NCI-H2029 (cell line): ENCODE results near the gene AHCYL2.
A peak's percentile ranks its signal among the peaks of the same experiment; 100 is the strongest.
"Not testable (repeated sequence)": the region's sequence is repeated elsewhere in the genome, so short reads cannot be mapped to it uniquely, and the experiment has no call there.

ENCODE experiments used
- DNase-seq: peaks from one replicate; lab custom pipeline; 2025; lab: John Stamatoyannopoulos, UW

Gene AHCYL2

DNA sequence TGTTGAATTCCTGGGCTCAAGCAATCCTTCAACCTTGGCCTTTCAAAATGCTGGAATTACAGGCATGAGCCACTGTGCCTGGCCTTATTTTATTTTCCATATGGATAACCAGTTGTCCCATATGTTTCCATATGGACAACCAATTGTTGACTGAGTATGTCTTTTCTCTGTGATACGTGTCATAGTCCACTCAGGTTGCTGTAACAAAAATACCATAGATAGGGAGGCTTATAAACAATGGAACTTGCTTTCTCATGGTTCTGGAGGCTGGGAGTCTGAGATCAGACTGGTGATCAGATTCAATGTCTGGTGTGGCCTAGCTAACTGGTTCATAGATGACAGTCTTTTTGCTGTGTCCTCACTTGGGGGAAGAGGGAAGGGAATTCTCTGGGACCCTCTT is 19.4 kb downstream of the AHCYL2 start:
- DNase-seq: no peak

GRCh38 chr7:129245533-129245932 is 20.7 kb downstream of the AHCYL2 start:
- DNase-seq: no peak

DNA sequence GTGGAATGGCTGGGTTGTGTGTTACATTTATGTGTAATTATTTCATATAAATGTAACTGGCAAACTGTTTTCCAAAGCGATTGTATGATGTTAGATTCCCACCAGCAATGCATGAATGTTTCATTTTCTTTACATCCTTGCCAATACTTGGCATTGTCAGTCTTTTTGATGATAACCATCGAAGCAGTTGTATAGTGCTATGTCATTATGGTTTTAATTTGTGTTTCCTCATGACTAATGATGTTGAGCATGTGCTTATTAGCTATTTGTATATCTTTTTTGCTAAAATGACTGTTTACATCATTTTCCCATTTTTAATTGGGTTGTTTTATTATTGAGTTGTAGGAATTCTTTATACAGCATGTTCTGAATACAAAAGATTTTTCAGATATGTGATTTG is 22.3 kb downstream of the AHCYL2 start:
- no peak for DNase-seq

GRCh38 chr7:129252128-129252527 is 27.3 kb downstream of the AHCYL2 start:
- no peak for DNase-seq

- not testable (repeated sequence) for DNase-seq
Measured at GRCh38 chr7:129252603-129253002, 27.8 kb downstream of the AHCYL2 start.

DNA sequence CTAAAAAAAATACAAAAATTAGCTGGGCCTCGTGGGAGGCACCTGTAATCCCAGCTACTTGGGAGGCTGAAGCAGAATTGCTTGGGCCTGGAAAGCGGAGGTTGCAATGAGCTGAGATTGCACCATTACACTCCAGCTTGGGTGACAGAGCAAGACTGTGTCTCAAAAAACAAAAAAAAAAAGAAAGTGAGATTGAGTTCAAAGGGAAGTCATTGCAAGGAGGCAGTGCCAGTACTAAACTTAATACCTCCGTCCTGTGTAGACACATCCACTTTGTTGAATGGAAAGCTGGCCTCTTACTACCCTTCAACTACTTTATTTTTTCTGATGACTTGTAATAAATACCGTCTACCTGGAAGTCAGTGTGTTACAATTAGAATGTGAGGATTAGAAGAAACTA is 31.0 kb downstream of the AHCYL2 start:
- no peak for DNase-seq

- DNase-seq: no peak
Measured at GRCh38 chr7:129256221-129256620, 31.4 kb downstream of the AHCYL2 start.

- no peak for DNase-seq
Measured at GRCh38 chr7:129257168-129257567, 32.3 kb downstream of the AHCYL2 start.

- no peak for DNase-seq
Measured at GRCh38 chr7:129258649-129259389, 34.0 kb downstream of the AHCYL2 start.

GRCh38 chr7:129262324-129262723 is 37.5 kb downstream of the AHCYL2 start:
- no peak for DNase-seq

- no peak for DNase-seq
Measured at GRCh38 chr7:129263168-129263567, 38.3 kb downstream of the AHCYL2 start.

DNA sequence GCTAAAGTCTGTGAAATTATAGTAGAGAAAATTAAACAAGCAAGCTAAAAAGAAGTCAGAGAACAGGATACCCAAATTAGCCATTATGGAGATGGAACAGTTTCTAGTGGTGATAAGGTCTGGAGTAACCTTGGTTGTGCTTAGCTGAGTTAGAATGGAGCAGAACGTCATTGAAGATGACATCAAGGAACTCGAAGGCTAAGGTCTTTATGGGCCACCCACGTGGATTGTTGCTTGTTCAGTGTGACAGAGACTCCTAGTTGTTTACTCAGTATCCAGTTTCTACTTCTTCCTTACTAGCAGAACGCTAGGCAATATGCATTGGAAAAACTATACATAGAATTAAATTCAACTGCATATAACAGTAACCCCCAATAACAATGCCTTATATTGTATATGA is 39.7 kb downstream of the AHCYL2 start:
- no peak for DNase-seq

- no peak for DNase-seq
Measured at GRCh38 chr7:129265328-129265727, 40.5 kb downstream of the AHCYL2 start.

DNA sequence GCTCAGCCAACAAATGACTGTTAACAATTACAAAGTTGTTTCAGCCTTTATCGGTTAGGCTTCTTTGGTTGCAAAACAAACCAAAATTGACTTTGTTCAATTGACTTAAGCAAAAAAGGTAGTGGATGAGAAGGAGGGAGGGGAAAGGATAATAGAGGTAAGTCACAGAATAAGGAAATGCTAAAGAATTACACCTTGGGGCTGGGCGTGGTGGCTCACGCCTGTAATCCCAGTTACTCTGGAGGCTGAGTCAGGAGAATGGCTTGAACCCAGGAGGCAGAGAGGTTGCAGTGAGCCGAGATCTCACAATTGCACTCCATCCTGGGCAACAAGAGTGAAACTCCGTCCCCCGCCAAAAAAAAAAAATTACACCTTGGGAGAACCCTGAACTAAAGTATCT is 41.4 kb downstream of the AHCYL2 start:
- DNase-seq: no peak

DNA sequence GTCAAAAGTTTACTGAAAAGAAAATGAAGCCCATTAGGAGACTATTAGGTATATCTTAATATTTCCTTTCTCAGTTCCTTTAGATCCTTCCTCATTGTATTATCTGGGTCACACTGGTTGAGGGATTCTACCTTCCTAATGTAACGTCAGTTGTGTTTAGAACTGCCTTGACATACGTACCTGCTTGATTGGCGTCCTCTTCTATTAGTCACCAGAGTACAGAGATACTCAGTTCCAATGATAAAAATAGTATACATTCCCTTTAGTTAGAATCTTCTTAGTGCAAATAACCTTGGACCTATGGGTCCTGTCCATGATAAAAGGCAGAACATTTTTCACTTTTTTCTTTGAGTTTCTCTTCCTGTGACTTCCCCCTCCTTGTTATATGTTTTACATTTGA is 45.2 kb downstream of the AHCYL2 start:
- no peak for DNase-seq

DNA sequence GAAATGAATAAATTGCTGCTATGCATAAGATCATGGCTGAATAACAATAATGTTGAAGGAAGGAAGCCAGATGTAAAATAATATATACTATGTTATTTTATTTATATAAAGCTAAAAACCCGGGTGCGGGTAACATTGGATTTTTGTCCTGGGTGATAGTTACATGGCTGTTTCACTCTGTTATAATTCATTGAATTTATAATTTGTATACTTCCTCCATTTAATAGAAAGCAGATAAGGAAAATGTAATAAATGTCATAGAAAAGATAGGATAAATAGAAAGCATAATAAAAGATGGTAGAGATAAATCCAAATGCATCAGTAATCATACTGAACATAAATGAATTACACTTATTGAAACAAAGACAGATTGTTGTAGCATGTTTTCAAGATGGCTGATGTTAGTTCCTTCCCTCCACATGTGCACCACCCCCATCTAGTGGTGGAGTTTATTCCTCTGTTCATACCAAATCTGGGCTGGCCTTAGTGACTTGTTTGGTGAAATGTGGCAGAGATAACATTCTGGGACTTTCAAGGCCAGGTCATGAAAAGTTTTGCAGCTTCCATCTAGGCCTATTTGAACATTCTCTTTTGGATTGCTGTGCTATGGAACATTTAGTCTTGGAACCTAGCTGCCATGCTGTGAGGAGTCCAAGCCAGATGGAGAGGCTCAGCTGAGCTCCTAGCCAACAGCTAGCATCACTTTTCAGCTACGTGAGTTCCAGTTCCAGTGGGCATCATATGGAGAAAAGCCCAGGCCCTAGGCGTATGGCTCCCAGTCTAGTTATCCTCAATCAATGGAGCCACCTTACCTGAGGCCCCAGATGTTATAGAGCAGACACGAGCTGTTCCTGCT is 46.9 kb downstream of the AHCYL2 start:
- peak; percentile 26 for DNase-seq

DNA sequence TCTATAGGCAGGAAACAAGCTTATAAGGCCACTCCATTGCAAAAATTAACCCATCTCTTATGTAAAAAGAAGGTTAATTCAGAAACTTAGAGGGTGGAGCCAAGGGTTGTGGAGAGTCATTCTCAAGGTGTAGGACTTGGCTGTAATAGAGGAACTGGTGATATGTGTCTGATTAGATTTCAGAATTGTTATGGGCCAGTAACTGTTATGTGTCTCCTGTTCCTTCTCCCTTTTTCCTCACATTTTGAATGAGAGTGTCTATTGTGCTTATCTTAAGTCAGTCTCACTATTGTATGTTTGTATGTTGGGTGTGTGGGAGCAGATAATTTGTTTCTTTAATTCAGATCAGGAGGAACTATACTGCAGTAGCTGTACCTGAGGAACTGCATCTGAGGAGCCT is 49.1 kb downstream of the AHCYL2 start:
- DNase-seq: no peak

DNA sequence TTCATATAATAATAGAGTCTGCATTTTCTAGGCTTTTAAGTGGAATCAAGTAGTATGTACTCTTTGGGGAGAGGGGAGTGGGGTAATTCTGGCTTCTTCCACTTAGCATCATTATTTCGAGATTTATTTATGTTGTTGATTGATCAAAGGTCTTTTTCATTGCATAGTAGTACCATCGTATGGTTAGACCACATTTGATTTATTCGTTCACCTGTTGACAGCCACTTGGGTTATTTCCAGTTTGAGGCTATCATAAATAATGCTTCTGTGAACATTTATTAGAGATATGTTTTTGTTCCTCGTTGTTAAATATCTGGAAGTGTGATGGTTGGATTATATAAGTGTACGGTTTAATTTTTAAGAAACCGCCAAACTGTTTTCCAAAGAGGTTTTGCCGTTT is 52.8 kb downstream of the AHCYL2 start:
- DNase-seq: no peak

GRCh38 chr7:129278688-129279087 is 53.9 kb downstream of the AHCYL2 start:
- DNase-seq: no peak

DNA sequence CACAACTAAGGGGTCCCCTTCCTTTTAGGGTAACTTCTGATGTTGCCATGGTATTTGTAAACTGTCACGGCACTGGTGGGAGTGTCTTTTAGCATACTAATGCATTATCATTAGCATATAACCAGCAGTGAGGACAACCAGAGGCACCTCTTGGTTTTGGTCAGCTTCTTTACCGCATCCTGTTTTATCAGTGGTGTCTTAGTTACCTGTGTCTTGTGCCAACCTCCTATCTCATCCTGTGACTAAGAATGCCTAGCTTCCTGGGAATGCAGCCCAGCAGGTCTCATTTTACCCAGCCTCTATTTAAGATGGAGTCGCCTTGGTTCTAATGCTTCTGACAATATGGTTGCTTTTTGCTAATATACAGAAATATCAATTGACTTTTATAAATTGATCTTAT is 54.9 kb downstream of the AHCYL2 start:
- DNase-seq: no peak

- no peak for DNase-seq
Measured at GRCh38 chr7:129281163-129281562, 56.3 kb downstream of the AHCYL2 start.

GRCh38 chr7:129282865-129283264 is 58.0 kb downstream of the AHCYL2 start:
- no peak for DNase-seq

GRCh38 chr7:129283936-129284335 is 59.1 kb downstream of the AHCYL2 start:
- no peak for DNase-seq
